ENCODE measurements around the gene SCGB1D2.

The SCGB1D2 gene

DNA sequence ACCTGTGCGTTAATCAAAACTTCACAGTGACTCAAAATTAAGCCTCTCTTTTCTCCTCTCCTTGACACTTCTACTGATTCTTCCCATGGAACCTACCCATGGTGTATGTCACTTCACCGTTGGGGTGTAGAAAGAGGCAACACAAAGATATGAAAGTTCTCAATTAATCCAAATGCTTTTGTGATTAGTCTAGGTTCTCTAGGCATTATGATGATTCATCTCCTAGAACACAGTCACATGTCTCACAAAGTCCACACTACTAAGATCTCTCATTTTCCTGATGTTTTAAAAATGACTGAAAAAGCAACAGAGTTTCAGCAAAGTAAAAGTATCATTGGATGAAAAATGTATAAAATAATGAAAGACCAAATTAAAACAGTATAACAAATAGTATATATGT lies 14.2 kb downstream of the SCGB1D2 start:
- no peak overlapping the region for H3K9ac ChIP-seq (ENCODE audit: low read depth, low read length)
- H3K36me3 ChIP-seq (ENCODE audit: control insufficient read depth, insufficient read depth, low read length), result no peaks in the 10 kb centered on the region
- peaks cover 19% of the 10 kb centered on the region for H3K9me3 ChIP-seq (ENCODE audit: control insufficient read depth, insufficient read depth, low read length)
- H3K27ac ChIP-seq (ENCODE audit: low read depth, low read length), result no peak overlapping the region
- no peaks in the 10 kb centered on the region for H3K4me1 ChIP-seq (ENCODE audit: control insufficient read depth, insufficient read depth, low read length)
- H3K27me3 ChIP-seq (ENCODE audit: control insufficient read depth, insufficient read depth, low read length), result no peaks in the 10 kb centered on the region
- no peak overlapping the region for H3K4me3 ChIP-seq (ENCODE audit: low read depth, low read length)

DNA sequence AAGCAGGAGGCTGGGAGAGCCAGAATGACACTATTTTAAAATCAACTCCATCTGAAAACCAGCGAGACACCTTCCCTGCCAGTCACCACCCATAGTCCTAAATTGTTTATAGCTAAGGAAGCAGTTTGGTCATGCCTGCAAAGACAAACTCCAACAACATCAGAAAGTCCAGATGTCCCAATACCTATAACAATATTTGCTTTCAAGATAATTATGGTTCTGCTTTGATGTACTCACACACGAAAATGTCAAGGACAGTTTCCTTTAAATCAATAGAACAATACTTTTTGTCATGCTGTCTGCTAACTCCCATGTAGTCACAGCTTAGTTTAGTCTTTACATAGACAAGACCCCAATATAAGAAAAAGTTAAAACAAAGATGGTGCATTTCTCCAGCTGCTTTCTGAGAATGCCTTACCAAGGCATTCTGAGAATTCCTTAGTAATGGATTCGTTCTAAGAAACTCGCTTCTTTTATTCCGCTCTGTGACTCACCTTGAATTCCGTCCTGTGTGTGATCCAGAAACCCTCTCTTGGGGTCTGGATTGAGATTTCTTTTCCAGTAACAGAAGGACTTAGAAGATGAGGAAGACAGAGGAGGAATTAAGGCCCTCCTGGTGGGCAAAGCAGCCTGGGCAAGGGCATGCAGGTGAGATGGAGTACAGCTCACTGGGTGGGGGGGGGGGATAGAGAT lies 18.4 kb downstream of the SCGB1D2 start:
- Histone ChIP-seq H3K9ac (ENCODE audit: low read depth, low read length) (no peak overlapping the region), H3K36me3 (ENCODE audit: control insufficient read depth, insufficient read depth, low read length) (no peaks in the 10 kb centered on the region), H3K27me3 (ENCODE audit: control insufficient read depth, insufficient read depth, low read length) (no peaks in the 10 kb centered on the region), H3K9me3 (ENCODE audit: control insufficient read depth, insufficient read depth, low read length) (no peaks in the 10 kb centered on the region), H3K4me1 (ENCODE audit: control insufficient read depth, insufficient read depth, low read length) (no peaks in the 10 kb centered on the region), H3K27ac (ENCODE audit: low read depth, low read length) (no peak overlapping the region), H3K4me3 (ENCODE audit: low read depth, low read length) (no peak overlapping the region)

- H3K4me3 ChIP-seq (ENCODE audit: low read depth, low read length), result no peak overlapping the region
- H3K36me3 ChIP-seq (ENCODE audit: control insufficient read depth, insufficient read depth, low read length), result no peaks in the 10 kb centered on the region
- no peaks in the 10 kb centered on the region for H3K9me3 ChIP-seq (ENCODE audit: control insufficient read depth, insufficient read depth, low read length)
- H3K27ac ChIP-seq (ENCODE audit: low read depth, low read length), result no peak overlapping the region
- no peaks in the 10 kb centered on the region for H3K27me3 ChIP-seq (ENCODE audit: control insufficient read depth, insufficient read depth, low read length)
- no peak overlapping the region for H3K9ac ChIP-seq (ENCODE audit: low read depth, low read length)
- H3K4me1 ChIP-seq (ENCODE audit: control insufficient read depth, insufficient read depth, low read length), result no peaks in the 10 kb centered on the region
These were observed 22.0 kb downstream of the SCGB1D2 start for GRCh38 chr11:62264004-62264403.

DNA sequence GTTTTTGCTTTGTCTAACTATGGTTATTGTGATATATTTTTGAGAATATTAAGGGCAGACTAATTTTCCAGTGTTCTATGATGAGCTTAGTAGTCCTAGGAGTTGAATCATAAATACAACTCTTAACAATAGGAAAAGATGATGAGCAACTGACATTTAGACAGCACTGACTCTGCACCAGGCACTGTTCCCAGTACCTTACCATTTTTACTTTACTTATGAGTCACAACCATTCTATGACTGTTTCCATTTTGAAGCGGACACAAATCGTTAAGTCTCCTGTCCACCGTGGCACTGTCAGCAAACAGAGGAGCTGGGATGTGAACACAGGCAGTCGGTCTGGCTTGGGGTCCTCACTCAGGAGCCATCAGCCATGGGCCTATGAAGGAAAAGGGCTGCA lies 24.5 kb downstream of the SCGB1D2 start:
- Histone ChIP-seq H3K9ac (ENCODE audit: low read depth, low read length) (no peak overlapping the region), H3K27ac (ENCODE audit: low read depth, low read length) (no peak overlapping the region), H3K9me3 (ENCODE audit: control insufficient read depth, insufficient read depth, low read length) (no peaks in the 10 kb centered on the region), H3K27me3 (ENCODE audit: control insufficient read depth, insufficient read depth, low read length) (no peaks in the 10 kb centered on the region), H3K4me3 (ENCODE audit: low read depth, low read length) (no peak overlapping the region), H3K4me1 (ENCODE audit: control insufficient read depth, insufficient read depth, low read length) (no peaks in the 10 kb centered on the region), H3K36me3 (ENCODE audit: control insufficient read depth, insufficient read depth, low read length) (no peaks in the 10 kb centered on the region)

GRCh38 chr11:62267050-62267449 lies 25.0 kb downstream of the SCGB1D2 start:
- no peaks in the 10 kb centered on the region for H3K9me3 ChIP-seq (ENCODE audit: control insufficient read depth, insufficient read depth, low read length)
- no peaks in the 10 kb centered on the region for H3K36me3 ChIP-seq (ENCODE audit: control insufficient read depth, insufficient read depth, low read length)
- no peaks in the 10 kb centered on the region for H3K27me3 ChIP-seq (ENCODE audit: control insufficient read depth, insufficient read depth, low read length)
- no peak overlapping the region for H3K4me3 ChIP-seq (ENCODE audit: low read depth, low read length)
- H3K4me1 ChIP-seq (ENCODE audit: control insufficient read depth, insufficient read depth, low read length), result no peaks in the 10 kb centered on the region
- H3K27ac ChIP-seq (ENCODE audit: low read depth, low read length), result no peak overlapping the region
- no peak overlapping the region for H3K9ac ChIP-seq (ENCODE audit: low read depth, low read length)

DNA sequence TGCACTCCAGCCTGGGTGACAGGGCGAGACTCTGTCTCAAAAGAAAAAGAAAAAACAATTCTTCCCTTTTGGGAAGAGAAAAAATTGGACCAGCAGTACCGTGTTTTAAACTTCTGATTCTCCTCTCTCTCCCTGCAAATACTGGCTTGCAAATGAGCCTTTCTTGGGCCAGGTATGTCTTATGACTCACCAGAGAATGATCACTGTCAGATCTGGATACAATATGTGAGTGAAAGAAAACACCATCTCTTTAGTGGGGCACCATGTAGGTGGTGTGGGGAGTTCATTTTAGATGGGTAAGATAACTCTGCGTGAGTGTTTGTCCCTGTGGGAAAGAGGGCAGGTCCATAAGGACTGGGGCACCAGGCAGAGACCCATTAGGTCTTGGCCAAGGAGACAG lies 25.5 kb downstream of the SCGB1D2 start:
- H3K4me3 ChIP-seq (ENCODE audit: low read depth, low read length), result no peak overlapping the region
- no peaks in the 10 kb centered on the region for H3K36me3 ChIP-seq (ENCODE audit: control insufficient read depth, insufficient read depth, low read length)
- H3K9me3 ChIP-seq (ENCODE audit: control insufficient read depth, insufficient read depth, low read length), result no peaks in the 10 kb centered on the region
- no peak overlapping the region for H3K9ac ChIP-seq (ENCODE audit: low read depth, low read length)
- no peak overlapping the region for H3K27ac ChIP-seq (ENCODE audit: low read depth, low read length)
- H3K27me3 ChIP-seq (ENCODE audit: control insufficient read depth, insufficient read depth, low read length), result no peaks in the 10 kb centered on the region
- no peaks in the 10 kb centered on the region for H3K4me1 ChIP-seq (ENCODE audit: control insufficient read depth, insufficient read depth, low read length)

- Histone ChIP-seq H3K27ac (ENCODE audit: low read depth, low read length) (no peak within 1 kb of the TSS), H3K27me3 (ENCODE audit: control insufficient read depth, insufficient read depth, low read length) (no peaks in the 10 kb centered on the region), H3K36me3 (ENCODE audit: control insufficient read depth, insufficient read depth, low read length) (no peaks in the 10 kb centered on the region), H3K4me1 (ENCODE audit: control insufficient read depth, insufficient read depth, low read length) (no peaks in the 10 kb centered on the region), H3K4me3 (ENCODE audit: low read depth, low read length) (no peak within 1 kb of the TSS), H3K9me3 (ENCODE audit: control insufficient read depth, insufficient read depth, low read length) (no peaks in the 10 kb centered on the region), H3K9ac (ENCODE audit: low read depth, low read length) (no peak within 1 kb of the TSS)
These were observed 27.7 kb downstream of the SCGB1D2 start, which contains the start of gene SCGB2A2 for GRCh38 chr11:62269654-62270278. Gene SCGB2A2, plus strand, starts transcription at chr11:62270158. Its CDS starts 59 bp downstream, at chr11:62270217.

DNA sequence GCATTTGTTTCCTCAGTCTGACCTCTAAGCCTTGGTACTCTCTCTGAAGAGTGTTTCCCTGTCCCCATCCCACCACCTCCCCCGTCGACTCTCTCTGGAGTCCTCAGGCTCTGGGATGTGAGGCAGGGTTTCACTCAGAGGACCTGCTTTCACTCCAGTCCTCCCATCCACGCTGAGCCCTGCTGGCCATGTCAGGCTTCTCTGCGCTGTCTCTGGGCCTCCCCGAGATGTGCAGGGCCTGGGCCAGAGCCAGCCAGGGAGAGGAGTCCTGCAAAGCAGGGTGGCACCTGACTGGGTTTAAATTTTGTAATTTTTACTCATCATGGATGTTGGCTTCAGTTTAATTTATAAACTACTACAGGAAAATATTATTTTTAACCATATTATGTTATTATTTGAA lies 31.2 kb downstream of the SCGB1D2 start:
- no peak overlapping the region for H3K4me3 ChIP-seq (ENCODE audit: low read depth, low read length)
- H3K9me3 ChIP-seq (ENCODE audit: control insufficient read depth, insufficient read depth, low read length), result peaks cover 8% of the 10 kb centered on the region; the same call in 1 of the 2 replicates
- no peaks in the 10 kb centered on the region for H3K27me3 ChIP-seq (ENCODE audit: control insufficient read depth, insufficient read depth, low read length)
- H3K27ac ChIP-seq (ENCODE audit: low read depth, low read length), result no peak overlapping the region
- H3K4me1 ChIP-seq (ENCODE audit: control insufficient read depth, insufficient read depth, low read length), result no peaks in the 10 kb centered on the region
- H3K9ac ChIP-seq (ENCODE audit: low read depth, low read length), result no peak overlapping the region
- H3K36me3 ChIP-seq (ENCODE audit: control insufficient read depth, insufficient read depth, low read length), result no peaks in the 10 kb centered on the region

GRCh38 chr11:62273789-62274275 lies 31.8 kb downstream of the SCGB1D2 start:
- Histone ChIP-seq H3K27ac (ENCODE audit: low read depth, low read length) (no peak overlapping the region), H3K36me3 (ENCODE audit: control insufficient read depth, insufficient read depth, low read length) (no peaks in the 10 kb centered on the region)

DNA sequence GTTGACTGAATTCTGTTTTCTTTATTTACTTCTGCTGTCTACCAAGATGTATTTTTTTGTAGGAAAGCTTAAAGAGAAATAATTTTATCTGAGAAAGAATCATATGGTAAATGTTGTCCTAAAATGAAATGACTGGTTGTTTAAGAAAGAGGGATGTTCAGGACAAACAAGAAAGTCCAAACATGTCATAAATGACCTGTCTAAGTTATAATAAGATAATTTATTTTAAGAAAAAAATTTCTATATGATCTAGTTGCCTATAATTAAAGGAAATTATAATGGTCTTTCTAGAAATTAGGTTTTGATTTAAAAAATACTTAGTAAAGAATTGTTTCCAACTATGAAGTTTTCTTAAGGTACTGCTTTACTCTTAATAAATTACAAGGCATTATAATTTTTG lies 38.4 kb downstream of the SCGB1D2 start:
- Histone ChIP-seq H3K4me1 (ENCODE audit: control insufficient read depth, insufficient read depth, low read length) (no peaks in the 10 kb centered on the region), H3K9me3 (ENCODE audit: control insufficient read depth, insufficient read depth, low read length) (peaks cover 44% of the 10 kb centered on the region), H3K4me3 (ENCODE audit: low read depth, low read length) (no peak overlapping the region), H3K9ac (ENCODE audit: low read depth, low read length) (no peak overlapping the region), H3K27ac (ENCODE audit: low read depth, low read length) (no peak overlapping the region), H3K36me3 (ENCODE audit: control insufficient read depth, insufficient read depth, low read length) (no peaks in the 10 kb centered on the region), H3K27me3 (ENCODE audit: control insufficient read depth, insufficient read depth, low read length) (no peaks in the 10 kb centered on the region)

More at GRCh38 chr11:62273789-62274275, 31.8 kb downstream of the SCGB1D2 start:
- Histone ChIP-seq H3K4me3 (ENCODE audit: low read depth, low read length) (no peak overlapping the region), H3K9ac (ENCODE audit: low read depth, low read length) (no peak overlapping the region), H3K4me1 (ENCODE audit: control insufficient read depth, insufficient read depth, low read length) (no peaks in the 10 kb centered on the region), H3K9me3 (ENCODE audit: control insufficient read depth, insufficient read depth, low read length) (peaks cover 8% of the 10 kb centered on the region; the same call in 1 of the 2 replicates), H3K27me3 (ENCODE audit: control insufficient read depth, insufficient read depth, low read length) (no peaks in the 10 kb centered on the region)
